Activated CD4-positive, CD25-positive, alpha-beta regulatory T cell treated with anti-CD3 and anti-CD28 coated beads, Interleukin-2, amount 50 U/mL, for 24 hours (primary cell): ENCODE results near the gene LRIG1.

Experiments used
- ATAC-seq, 2 donors: fragments of 150-1000 bp; cut with Tn5 transposase; one replicate each; pipeline ENCODE4 v1.10.0; 2021; ENCODE audit warnings: mild to moderate bottlenecking in 1 of 2, moderate library complexity in 1 of 2

LRIG1 gene

DNA sequence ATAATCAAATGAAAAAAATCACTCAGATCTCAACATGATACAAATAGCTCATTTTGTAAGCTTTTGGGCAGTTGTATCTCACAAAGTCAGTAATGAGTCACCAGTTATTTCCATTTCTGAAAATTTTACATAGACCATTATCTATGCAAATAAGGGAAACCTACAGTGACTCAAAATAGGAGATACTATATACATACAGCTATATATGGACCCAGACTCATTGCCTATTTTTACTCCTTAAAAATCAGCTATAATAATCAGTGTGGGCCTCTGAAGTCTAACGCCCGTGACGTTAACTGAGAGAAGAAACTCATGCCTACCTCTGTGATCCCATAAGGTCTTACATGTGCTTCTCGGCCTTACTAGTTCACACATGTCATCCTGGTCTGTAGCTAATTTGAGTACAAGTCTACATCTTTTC, 31.6 kb downstream of the LRIG1 start:
- ATAC-seq: peak; percentile 72 to 76

DNA sequence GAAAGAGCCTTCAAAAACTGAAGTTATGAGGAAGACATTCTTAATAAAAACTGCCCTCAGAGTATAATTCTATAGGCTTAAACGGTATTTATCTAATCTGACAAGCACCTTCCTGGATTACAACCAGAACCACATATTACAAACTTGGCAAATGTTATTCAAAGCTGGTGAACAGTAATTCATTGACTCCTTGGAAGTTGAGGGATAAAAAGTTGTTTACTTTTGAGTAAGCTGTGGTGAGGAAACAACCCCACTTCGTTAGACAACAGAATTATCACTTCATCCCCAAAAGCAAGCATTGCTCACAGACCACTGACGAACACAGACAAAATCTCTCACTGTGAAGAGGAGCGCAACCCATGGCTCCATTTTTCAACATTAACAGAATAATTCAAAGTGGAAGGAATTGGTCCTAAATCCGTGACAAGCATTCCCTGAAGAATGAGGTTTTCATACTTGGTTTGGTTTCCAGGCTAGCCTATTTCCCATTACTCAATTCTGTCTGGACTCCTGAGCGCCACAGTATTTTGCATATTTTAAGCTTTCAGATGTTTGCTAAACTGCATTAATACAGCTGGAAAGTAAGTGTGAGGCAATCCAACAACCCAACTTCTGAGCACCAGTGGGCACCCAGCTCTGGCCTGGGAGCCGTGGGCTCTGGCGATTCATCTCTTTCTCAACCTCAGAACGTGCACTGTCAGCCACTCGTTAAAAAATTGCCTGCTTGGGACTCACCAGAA, 32.7 kb downstream of the LRIG1 start:
- ATAC-seq: no peak

DNA sequence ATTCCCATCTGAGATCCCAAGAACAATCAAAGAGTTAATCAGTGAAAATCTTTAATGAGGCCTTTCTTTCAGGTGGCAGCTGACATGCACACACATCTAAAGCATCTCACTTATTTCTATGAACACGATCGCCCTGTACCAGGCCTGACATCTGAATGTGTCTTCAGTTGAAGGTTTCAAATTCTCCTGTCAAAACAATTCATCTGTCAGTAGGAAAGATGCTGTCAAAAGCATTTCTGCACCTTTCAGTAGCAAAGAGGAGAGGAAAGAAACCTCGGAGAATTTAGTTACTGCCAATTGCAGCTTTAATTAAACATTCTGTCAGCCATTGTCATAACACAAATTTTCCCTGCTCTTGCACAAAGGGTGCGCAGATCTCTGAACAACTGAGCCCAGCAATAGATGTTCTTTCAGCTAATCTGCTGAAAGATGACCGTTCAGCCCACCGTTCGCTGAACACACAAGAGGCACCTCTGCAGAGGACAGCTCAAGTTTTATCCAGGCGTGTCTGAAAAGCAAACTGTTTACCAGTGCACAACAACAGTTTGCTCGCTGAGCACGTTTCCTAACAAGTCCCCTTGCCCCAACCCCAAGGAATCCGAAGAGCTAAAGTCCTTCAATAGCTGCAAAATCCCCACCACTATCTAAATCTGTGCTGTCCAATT, 34.1 kb downstream of the LRIG1 start:
- no peak for ATAC-seq

DNA sequence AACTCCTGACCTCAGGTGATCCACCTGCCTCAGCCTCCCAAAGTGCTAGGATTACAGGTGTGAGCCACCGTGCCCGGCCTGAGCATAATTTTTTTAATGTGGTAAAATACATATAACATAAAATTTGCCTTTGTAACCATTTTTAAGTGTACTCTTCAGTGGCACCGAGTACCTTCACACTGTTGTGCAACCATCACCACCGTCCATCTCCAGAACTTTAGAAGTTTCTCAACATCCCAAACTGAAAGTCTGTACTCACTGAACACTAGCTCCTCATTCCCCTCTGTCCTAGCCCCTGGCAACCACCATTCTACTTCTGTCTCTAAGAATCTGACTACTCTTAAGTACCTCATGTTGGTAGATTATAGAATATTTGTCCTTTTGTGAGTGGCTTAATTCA, 35.2 kb downstream of the LRIG1 start:
- no peak for ATAC-seq

DNA sequence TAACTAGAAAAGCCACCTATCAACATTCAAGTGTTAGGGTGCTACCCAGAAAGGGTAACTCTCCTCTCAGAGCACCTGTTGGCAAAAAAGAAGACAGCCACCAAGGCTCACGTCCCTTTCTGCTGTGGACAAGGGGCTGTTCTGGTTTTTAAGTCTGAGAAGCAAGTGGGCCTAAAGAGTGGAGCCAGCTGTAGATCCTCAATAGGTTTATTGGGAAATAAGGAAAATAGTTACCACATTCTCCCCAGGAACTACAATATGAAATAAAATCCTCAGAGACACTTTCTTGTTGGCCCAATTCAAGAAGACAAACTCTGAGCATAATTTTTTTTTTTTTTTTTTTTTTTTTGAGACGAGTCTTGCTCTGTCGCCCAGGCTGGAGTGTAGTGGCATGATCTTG, 35.8 kb downstream of the LRIG1 start:
- no peak for ATAC-seq

DNA sequence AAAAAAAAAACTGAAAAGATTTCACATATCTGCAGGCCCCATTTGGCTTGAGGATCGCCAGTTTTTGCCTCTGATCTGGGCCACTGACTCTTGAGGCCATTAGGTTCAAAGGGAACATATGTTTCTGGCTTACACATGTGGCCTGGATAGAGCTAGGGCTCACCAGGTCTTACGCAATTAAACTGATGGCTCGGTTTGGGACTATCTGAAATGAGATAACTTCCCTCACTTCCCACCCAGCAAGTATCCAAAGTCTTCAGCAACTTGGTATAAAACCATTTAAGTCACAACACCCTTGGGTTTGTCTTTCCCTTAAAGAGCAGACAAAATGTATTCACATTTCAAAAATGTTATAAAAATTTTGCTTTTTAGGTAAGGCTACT, 36.3 kb downstream of the LRIG1 start:
- no peak for ATAC-seq

DNA sequence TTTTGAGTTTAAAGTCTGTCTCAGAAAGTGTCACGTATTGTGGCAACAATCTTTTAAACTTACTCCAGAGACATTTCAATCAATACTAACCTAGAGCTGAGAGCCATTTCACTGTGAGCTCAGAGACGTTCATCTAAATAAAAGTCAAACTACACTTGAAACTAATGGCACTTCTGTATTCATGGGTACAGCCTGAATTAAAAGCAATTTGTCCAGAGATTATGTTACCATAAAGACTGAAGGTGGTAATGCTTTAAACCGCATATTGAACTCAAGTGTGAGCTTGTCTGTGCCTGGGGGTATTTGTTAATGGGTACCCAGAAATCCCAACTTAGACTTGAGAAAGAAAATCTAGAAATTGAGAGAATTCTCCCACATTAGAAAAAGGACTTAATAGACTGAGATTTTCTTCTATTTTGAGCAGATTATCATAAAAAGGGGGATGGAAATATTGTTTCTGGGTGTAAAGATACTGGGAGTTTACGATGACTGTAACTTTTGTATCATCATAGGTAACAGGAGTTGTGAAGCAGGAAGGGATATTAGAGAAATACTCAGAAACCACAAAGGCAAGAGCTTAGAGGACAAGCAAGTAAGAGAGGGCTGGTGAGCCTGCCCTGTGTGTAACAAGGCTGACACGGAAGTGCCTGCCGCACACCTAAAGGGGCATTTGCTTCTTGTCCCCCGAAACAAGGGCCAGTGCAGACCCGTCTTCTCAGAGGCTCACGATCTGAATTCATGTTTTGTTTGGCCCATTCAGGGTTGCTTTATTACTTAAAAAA, 36.9 kb downstream of the LRIG1 start:
- ATAC-seq: no peak

DNA sequence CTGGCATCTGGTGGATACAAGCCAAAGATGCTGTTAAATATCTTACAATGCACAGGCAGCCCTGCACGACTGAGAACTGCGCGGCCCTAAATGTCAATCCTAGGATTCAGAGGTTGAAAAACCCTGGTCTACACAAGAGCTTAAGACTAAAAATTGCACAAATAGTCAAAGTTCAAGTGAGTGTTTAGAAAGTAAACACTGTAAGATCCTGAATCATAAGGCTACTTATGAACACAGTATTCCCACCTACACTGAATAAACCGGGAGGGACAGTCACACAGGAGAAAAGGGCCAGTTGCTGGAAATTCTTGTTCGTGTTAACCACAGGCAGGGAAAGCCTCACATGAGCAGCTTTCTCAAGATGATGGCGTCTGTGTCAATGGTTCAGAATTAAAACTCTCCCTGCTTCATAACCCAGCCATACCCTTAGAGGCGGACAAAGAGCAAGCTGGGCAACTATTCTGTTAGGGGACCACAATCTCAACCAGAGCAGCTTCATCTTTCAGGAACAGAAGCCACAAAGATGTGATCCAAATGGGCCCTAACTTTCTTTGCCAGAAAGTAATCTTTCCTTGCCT, 37.7 kb downstream of the LRIG1 start:
- no peak for ATAC-seq

DNA sequence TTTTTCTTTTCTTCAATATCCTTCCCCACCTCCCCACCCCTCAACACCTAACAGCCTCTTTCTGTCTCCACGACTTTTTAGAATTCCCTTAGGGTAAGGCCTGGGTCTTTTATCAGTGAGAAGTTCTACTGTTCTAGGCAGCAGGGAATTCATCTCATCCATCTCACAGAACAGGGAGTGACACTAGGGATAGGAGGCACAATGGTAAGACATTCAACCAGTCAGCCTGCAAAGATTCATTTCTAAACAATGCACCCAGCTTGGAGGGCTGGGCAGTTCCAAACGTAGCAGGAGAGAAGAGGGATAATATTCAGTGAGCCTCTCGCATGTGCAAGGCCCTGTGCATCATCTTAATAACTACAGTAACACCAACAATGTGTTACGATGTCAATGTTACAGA, 43.6 kb downstream of the LRIG1 start:
- ATAC-seq: no peak

DNA sequence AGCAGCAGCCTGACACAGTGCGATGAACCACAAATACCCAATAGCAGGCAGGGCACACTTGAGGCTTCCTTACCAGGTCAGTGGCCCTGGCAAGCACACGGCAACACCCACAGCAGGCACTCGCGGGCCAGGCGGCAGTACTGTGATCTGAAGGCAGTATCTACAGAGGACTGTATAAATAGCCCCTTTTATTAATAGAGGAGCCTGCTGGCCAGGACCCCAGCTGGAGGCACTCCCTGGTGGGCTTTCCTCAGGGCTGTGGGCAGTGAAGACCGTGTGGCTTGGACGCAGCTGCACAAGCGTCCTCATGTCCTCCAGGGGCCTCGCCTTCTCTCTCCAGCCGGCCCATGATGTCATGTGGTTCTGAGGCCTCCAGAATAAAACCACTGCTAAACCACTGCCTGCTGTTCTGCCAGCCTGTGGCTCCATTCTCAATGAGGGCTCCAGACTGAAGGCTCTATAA, 44.1 kb downstream of the LRIG1 start:
- no peak for ATAC-seq

DNA sequence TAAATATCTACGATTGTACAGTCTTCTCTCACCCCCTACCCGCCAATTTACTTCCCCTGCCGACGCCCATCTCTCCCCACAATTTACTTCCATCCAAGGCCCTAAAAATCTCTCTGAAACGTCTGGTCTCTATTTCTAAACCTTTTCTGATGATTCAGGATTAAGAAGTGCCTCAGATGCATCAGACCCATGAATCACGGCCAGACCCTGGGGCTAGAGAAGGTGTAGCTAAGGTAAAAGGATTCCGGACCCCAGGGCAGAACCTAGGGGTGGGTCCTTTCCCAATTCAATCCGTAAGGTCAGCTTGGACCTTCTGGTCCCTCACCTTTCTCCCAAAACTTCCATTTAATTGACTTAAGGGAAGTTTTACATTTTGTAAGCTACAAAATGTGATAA, 46.4 kb downstream of the LRIG1 start:
- no peak for ATAC-seq

DNA sequence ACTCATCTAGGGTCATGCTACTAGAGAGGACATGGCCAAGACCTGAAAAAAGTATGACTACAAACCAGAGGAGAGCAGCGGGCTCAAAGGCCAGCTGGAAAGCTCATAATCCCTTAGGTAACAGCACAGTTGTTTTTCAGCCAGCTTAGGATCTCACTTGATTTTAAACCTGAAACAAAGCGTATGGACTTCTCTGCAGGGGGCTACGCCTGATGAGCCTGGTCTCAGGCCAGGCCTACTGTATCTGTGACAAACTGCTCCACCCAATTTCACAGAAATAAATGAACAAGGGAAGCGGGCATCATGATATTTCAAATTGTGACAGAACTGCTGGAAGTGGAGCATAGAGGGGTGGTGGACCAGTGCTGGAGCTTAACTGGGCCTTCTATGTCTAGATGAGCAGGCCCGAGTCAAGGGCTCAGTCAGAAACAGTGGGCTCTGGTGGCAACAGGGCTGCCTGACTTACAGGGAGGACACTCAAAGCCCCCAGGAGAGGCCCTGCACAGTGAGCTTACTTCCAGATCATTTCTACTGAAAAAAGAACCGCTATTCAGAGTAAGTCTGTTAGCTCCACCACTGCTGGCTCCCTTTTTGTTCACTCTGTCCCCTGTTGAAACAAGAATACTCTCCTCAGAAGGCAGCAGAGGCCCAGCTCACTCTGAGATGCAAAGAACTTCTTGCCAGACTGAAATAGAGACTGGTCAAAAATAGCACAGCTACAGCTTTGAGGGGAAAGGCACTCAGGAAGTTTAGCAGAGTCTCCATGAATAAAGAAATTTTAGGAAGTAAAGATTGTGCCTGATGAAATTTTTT, 47.0 kb downstream of the LRIG1 start:
- ATAC-seq: no peak

DNA sequence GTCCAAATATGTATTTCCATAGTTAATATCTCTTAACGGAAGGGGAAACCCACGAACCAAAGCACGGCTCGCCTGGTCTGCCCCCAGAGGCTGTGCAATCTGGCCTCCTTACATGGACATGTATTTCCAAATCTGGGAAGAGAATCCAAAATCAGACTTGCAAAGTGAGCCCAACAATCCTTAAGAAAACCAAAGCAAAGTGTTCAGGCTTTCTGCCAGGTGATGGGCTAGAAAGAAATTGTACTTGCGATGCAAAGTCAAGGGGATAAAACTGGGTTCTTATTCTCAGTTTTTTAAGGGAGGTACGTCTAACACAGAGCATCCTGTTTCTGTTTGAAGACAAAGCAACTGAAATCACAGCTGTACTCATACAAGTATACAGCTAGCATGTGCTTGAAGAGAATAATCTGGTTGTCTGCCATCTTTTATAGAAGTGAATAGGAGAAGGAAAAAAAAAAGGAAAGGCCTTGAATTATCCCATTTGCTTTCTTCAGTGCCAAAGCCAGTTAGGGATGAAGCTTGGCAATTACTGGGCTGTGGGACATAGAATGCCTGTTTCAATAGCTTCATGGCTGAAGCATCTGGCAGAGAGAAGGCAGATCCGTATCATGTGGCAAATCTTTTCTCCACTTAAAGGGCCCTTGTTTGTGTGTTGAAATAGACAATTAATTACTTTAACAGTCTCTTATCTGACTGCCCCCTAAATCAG, 48.4 kb downstream of the LRIG1 start:
- no peak for ATAC-seq

DNA sequence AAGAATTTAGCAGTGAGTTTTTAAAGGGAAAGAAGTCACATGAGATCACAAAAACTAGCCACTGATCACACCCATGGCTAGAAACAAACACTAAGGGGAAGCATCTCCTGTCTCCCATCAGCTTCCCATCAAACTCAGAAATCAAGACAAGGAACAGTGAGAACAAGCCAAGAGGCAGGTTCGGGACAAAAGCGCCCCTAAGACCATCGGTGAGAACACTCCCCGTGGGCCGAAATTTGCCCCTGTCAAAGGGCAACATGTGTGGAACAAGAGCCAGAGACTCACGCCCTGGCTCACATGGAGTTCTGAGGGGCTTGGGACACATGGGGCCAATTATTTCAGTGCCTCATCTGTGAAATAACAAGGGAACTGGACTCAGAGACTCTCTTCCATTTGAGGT, 49.1 kb downstream of the LRIG1 start:
- no peak for ATAC-seq

DNA sequence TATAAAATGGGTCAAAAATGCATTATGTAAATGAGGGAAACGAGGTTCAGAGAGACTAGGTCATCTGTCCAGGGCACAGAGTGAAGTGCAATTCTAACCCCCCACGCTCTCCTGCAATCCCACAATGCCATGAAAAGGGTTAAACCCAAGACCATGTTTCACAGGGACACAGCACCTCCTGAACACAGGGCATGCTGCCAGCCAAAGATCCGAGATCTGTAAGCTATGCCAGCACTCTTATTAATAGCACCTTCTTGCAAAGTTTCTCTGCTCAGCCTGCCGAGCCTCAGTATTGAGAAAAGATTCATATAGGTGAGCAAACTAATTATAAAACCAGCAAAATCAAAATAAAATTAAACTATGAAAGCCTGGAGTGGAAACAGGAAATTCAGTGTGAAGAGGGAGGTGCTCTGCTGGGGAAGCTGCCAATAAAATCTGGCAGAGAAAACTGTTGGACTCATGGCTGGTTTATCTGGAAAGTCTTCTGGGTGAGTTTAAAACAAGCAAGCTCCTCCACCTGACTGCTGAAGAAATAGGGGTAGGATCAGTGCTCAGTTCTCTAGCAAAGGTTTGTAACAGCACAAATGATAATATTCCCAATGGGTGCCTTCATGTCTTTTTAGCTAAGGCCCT, 50.3 kb downstream of the LRIG1 start:
- ATAC-seq: no peak

DNA sequence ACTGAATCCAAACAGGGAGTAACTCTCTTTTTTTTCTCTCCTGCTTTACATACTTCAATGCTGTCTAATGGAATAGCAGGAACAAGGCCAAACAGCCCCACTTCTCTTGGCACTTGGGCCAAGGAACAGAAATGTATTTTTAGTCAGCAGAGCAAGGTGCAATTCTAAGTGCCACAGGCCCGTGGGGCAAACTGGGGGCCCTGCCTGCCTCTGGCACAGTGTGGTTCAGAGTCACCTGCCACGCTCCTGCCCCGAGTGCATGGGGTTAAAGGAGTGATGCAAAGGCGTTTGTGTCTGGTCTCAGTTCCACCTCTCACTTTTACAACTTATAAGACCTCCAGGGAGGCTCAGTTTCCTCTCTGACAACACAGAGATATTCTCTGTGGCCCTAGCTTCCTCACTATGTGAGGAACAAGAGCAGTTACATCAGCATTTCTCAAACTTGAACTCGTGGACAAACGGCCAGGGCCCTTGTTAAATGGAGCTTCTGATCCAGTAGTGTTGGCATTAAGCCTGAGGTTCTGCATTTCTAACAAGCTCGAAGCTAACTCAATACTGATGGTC, 51.3 kb downstream of the LRIG1 start:
- no peak for ATAC-seq

DNA sequence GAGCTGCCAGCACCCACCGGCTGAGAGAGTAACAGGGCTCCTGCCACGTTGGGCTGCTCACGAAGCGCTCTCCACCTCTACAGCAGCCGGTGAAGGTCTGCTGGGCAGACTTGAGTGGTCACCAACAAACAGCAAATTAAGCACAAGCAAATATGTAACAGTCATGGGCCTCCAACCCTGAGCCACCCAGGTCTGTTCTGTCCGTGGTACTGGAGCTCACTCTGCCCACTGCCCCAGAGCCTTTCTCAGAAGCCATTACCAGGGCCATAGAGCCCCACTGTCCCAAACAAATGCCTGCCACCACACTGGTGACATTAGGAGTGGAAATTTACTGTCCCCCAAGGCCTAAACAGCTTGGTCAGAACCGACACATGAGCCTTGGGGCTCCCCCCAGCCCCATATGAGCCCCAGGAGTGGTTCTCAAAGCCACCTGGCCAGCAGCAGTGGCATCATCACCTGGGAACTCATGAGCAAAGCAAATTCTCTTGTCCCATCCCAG, 56.6 kb downstream of the LRIG1 start:
- no peak for ATAC-seq

DNA sequence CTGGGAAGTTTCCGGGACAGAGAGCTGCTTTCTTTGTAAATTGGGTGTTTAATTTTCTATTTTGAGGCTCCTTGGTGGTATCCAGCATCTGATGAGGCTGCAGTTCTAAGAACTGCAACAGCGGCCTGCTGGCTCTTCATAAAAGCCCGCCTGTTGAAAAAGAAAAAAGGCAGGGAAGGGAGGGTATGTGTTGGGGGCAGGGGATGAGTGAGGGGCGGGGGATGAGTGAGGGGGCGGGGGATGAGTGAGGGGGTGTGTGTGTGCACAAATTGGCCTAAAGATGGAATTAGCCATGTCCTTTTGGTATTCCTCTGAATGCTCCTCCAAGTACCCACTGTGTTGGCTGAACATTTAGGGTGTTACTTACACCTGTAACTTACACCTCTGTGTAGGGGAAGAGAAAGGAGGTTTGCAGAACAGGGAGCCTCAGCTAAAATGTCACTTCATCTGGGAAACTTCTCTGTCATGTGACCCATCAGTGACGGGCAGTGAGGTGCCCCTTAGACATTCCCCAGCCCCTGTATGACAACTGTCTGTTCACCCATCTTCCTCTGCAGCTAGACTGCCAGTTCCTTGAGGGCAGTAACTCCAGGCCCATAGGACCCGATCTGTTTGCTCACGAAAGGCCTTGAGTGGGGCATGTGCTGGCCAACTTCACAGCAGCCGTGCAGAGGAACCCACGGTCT, 57.6 kb downstream of the LRIG1 start:
- no peak for ATAC-seq

DNA sequence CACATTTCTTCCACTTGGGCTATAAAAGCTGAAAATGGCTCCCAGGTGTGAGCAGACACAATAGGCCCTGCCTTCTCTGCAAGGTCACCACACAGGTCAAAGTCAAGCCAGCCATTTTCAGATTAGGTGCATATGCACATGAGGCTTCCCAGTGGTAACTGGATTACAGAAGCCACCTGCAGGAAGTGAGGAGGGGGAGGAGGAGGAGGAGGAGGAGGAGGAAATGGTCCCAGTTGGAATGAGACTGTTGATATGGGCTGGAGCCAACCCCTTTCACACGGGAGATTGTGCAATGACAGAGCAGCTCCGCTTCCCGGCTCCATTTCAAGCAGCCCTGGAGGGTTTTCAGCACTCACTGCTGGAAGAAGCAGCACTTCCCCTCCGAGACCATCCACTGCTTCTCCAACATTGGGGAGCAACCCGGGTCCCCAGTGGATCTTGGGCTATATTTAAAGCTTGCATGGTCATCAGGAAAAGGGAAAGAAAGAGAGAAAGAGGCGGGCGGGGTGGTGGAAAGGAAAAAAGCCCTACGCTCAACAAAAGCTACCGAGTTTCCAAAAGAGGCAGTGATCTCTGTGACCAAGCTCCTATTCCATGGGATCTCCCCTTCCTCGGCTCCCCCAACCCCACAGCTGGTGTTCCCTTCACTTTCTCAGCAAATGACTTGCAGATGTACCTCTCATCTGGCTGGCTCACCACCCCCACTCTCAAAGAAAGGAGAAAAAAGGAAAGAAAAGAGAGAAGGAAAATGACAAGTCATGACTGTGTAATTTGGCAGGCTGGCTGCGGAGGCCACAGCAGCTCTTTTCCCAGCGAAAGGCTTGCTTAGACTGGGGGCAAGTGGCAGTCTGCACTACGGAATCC, 58.3 kb downstream of the LRIG1 start:
- ATAC-seq: no peak
